ENCODE measurements around the gene CAMK4.

CAMK4 gene

DNA sequence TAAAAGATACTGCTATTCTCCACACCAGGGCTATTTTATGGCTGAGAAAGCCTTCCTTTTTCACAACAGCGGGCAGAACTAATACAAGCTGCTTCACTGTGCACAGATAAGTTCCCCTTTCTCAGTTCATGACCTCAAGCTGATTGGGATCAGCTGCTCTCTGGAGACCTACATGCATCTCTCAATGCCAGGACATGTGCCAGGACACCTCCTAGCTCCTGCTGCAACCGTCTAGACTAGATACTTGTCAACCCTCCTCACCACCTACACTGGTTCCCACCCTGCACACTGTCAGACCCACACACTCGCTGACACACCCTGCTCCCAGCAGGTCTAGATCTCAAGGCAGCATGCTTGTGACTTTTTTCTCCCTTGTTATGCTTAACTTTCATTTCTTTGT, 248.4 kb downstream of the CAMK4 start:
- TF ChIP-seq ZNF384 (IDR thresholded peaks at IDR 0.05) (no peak), CTBP1 (IDR thresholded peaks at IDR 0.05; ENCODE audit: borderline replicate concordance) (no peak)
- POLR2A ChIA-PET, result no interaction called here
- DNase-seq (ENCODE audit: extremely low spot score), result no peak
- CTCF ChIA-PET, result no interaction called here

DNA sequence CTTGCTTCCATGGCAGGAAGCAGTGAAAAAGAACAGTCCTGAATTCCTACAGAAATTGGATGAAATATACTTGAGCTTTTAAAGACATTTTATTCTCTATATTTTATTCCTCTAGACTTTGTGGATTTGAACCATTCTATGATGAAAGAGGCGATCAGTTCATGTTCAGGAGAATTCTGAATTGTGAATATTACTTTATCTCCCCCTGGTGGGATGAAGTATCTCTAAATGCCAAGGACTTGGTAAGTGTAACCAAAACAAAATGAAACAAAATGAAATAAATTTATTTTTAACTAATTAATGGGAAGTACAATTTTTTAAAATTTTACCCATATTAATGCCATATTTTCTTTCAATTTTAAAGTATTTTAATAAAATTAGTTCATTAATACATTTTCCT, 254.1 kb downstream of the CAMK4 start:
- POLR2A ChIA-PET, result no interaction called here
- CTCF ChIA-PET, result no interaction called here
- no peak for DNase-seq (ENCODE audit: extremely low spot score)
- no peak for TF ChIP-seq PKNOX1 (IDR thresholded peaks at IDR 0.05)
- no peak for TF ChIP-seq BHLHE40 (IDR thresholded peaks at IDR 0.05; ENCODE audit: borderline replicate concordance)
- TF ChIP-seq FOXM1 (IDR thresholded peaks at IDR 0.05; ENCODE audit: borderline replicate concordance), result no peak
- no peak for TF ChIP-seq LEF1 (IDR thresholded peaks at IDR 0.05; ENCODE audit: borderline replicate concordance)
- no peak for TF ChIP-seq ELF4 (IDR thresholded peaks at IDR 0.05)
- TF ChIP-seq TARDBP (IDR thresholded peaks at IDR 0.05), result no peak
- TF ChIP-seq FOXK2 (IDR thresholded peaks at IDR 0.05), result no peak
- no peak for TF ChIP-seq HDGF (IDR thresholded peaks at IDR 0.05; ENCODE audit: borderline replicate concordance)
- no peak for TF ChIP-seq SP1 (IDR thresholded peaks at IDR 0.05)
- TF ChIP-seq ZNF384 (IDR thresholded peaks at IDR 0.05), result no peak
- TF ChIP-seq SUZ12 (IDR thresholded peaks at IDR 0.05), result no peak
- TF ChIP-seq FOXA1 (IDR thresholded peaks at IDR 0.05), result no peak
- no peak for TF ChIP-seq ARNT (IDR thresholded peaks at IDR 0.05)
- no peak for TF ChIP-seq CTBP1 (IDR thresholded peaks at IDR 0.05; ENCODE audit: borderline replicate concordance)
- TF ChIP-seq NFRKB (IDR thresholded peaks at IDR 0.05), result no peak
- TF ChIP-seq L3MBTL2 (conservative IDR thresholded peaks at IDR 0.05), result no peak

GRCh38 chr5:111478898-111479297, 254.7 kb downstream of the CAMK4 start:
- TF ChIP-seq NFRKB (IDR thresholded peaks at IDR 0.05), result no peak
- no peak for TF ChIP-seq BHLHE40 (IDR thresholded peaks at IDR 0.05; ENCODE audit: borderline replicate concordance)
- no peak for TF ChIP-seq PKNOX1 (IDR thresholded peaks at IDR 0.05)
- TF ChIP-seq FOXM1 (IDR thresholded peaks at IDR 0.05; ENCODE audit: borderline replicate concordance), result no peak
- no peak for TF ChIP-seq ARNT (IDR thresholded peaks at IDR 0.05)
- no peak for TF ChIP-seq SUZ12 (IDR thresholded peaks at IDR 0.05)
- TF ChIP-seq HDGF (IDR thresholded peaks at IDR 0.05; ENCODE audit: borderline replicate concordance), result no peak
- TF ChIP-seq ELF4 (IDR thresholded peaks at IDR 0.05), result no peak
- TF ChIP-seq L3MBTL2 (conservative IDR thresholded peaks at IDR 0.05), result no peak
- TF ChIP-seq CTBP1 (IDR thresholded peaks at IDR 0.05; ENCODE audit: borderline replicate concordance), result no peak
- no peak for TF ChIP-seq FOXK2 (IDR thresholded peaks at IDR 0.05)
- TF ChIP-seq LEF1 (IDR thresholded peaks at IDR 0.05; ENCODE audit: borderline replicate concordance), result no peak
- TF ChIP-seq TARDBP (IDR thresholded peaks at IDR 0.05), result no peak
- TF ChIP-seq FOXA1 (IDR thresholded peaks at IDR 0.05), result no peak
- no peak for TF ChIP-seq ZNF384 (IDR thresholded peaks at IDR 0.05)
- no peak for TF ChIP-seq SP1 (IDR thresholded peaks at IDR 0.05)
- ChIA-PET CTCF (interaction anchor here (0.7 kb wide), 1 partner anchor 219 kb away, joined by 3 read pairs; no protein-coding TSS in a partner anchor), POLR2A (no interaction called here)
- DNase-seq (ENCODE audit: extremely low spot score), result no peak

GRCh38 chr5:111480346-111480745, 256.2 kb downstream of the CAMK4 start:
- DNase-seq (ENCODE audit: extremely low spot score), result no peak
- ChIA-PET CTCF (no interaction called here), POLR2A (no interaction called here)
- TF ChIP-seq HDGF (IDR thresholded peaks at IDR 0.05; ENCODE audit: borderline replicate concordance), result no peak

DNA sequence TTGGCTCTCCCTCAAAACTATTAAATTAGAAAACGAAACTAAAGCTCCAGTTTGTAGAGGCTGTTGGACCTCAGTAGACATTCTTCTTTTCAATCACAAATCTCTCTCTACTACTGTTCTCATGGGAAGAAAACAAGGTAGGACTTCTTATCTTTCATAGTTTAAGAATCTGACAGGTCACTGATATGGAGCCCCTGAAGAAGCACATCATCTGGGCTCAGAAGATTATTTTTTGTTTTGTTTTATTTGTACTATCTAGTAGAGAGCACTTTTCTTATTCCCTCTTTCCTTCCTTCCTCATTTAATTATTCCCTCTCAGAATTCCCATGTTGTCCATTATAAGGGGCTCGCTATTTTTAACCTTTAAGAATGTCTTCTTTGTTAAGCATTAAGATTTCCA, 261.9 kb downstream of the CAMK4 start:
- TF ChIP-seq ZNF384 (IDR thresholded peaks at IDR 0.05), result no peak
- TF ChIP-seq FOXK2 (IDR thresholded peaks at IDR 0.05), result no peak
- TF ChIP-seq SUZ12 (IDR thresholded peaks at IDR 0.05), result no peak
- no peak for TF ChIP-seq FOXM1 (IDR thresholded peaks at IDR 0.05; ENCODE audit: borderline replicate concordance)
- no peak for TF ChIP-seq L3MBTL2 (conservative IDR thresholded peaks at IDR 0.05)
- no peak for TF ChIP-seq NFRKB (IDR thresholded peaks at IDR 0.05)
- no peak for TF ChIP-seq BHLHE40 (IDR thresholded peaks at IDR 0.05; ENCODE audit: borderline replicate concordance)
- no peak for TF ChIP-seq ARNT (IDR thresholded peaks at IDR 0.05)
- no peak for TF ChIP-seq SP1 (IDR thresholded peaks at IDR 0.05)
- no peak for TF ChIP-seq HDGF (IDR thresholded peaks at IDR 0.05; ENCODE audit: borderline replicate concordance)
- TF ChIP-seq TARDBP (IDR thresholded peaks at IDR 0.05), result no peak
- TF ChIP-seq FOXA1 (IDR thresholded peaks at IDR 0.05), result no peak
- no peak for TF ChIP-seq LEF1 (IDR thresholded peaks at IDR 0.05; ENCODE audit: borderline replicate concordance)
- no peak for TF ChIP-seq PKNOX1 (IDR thresholded peaks at IDR 0.05)
- no peak for TF ChIP-seq ELF4 (IDR thresholded peaks at IDR 0.05)
- no peak for TF ChIP-seq CTBP1 (IDR thresholded peaks at IDR 0.05; ENCODE audit: borderline replicate concordance)
- POLR2A ChIA-PET, result no interaction called here
- CTCF ChIA-PET, result no interaction called here
- no peak for DNase-seq (ENCODE audit: extremely low spot score)

- TF ChIP-seq FOXK2 (IDR thresholded peaks at IDR 0.05) (no peak), HDGF (IDR thresholded peaks at IDR 0.05; ENCODE audit: borderline replicate concordance) (no peak), ELF4 (IDR thresholded peaks at IDR 0.05) (no peak), SUZ12 (IDR thresholded peaks at IDR 0.05) (no peak), BHLHE40 (IDR thresholded peaks at IDR 0.05; ENCODE audit: borderline replicate concordance) (no peak), L3MBTL2 (conservative IDR thresholded peaks at IDR 0.05) (no peak), TARDBP (IDR thresholded peaks at IDR 0.05) (no peak), ZNF384 (IDR thresholded peaks at IDR 0.05) (no peak), SP1 (IDR thresholded peaks at IDR 0.05) (no peak)
- no peak for DNase-seq (ENCODE audit: extremely low spot score)
- CTCF ChIA-PET, result no interaction called here
- POLR2A ChIA-PET, result no interaction called here
Measured at GRCh38 chr5:111486926-111487325, 262.7 kb downstream of the CAMK4 start.

GRCh38 chr5:111488353-111488752, 264.2 kb downstream of the CAMK4 start:
- POLR2A ChIA-PET, result no interaction called here
- TF ChIP-seq SUZ12 (IDR thresholded peaks at IDR 0.05), result no peak
- TF ChIP-seq ELF4 (IDR thresholded peaks at IDR 0.05), result no peak
- no peak for TF ChIP-seq LEF1 (IDR thresholded peaks at IDR 0.05; ENCODE audit: borderline replicate concordance)
- TF ChIP-seq HDGF (IDR thresholded peaks at IDR 0.05; ENCODE audit: borderline replicate concordance), result no peak
- no peak for TF ChIP-seq FOXM1 (IDR thresholded peaks at IDR 0.05; ENCODE audit: borderline replicate concordance)
- TF ChIP-seq PKNOX1 (IDR thresholded peaks at IDR 0.05), result no peak
- TF ChIP-seq NFRKB (IDR thresholded peaks at IDR 0.05), result no peak
- no peak for TF ChIP-seq ARNT (IDR thresholded peaks at IDR 0.05)
- TF ChIP-seq SP1 (IDR thresholded peaks at IDR 0.05), result no peak
- TF ChIP-seq TARDBP (IDR thresholded peaks at IDR 0.05), result no peak
- TF ChIP-seq FOXK2 (IDR thresholded peaks at IDR 0.05), result no peak
- TF ChIP-seq ZNF384 (IDR thresholded peaks at IDR 0.05), result no peak
- TF ChIP-seq BHLHE40 (IDR thresholded peaks at IDR 0.05; ENCODE audit: borderline replicate concordance), result no peak
- no peak for TF ChIP-seq FOXA1 (IDR thresholded peaks at IDR 0.05)
- TF ChIP-seq CTBP1 (IDR thresholded peaks at IDR 0.05; ENCODE audit: borderline replicate concordance), result no peak
- TF ChIP-seq L3MBTL2 (conservative IDR thresholded peaks at IDR 0.05), result no peak
- CTCF ChIA-PET, result no interaction called here
- no peak for DNase-seq (ENCODE audit: extremely low spot score)

Measured in HEK293T (cell line).